Myocyte (in vitro differentiated cells): Measurements from ENCODE around the gene NBAS. TPM values are rescaled to one million over a fixed set of nuclear protein-coding genes. Genes with fewer than 3 reads are reported as not detected.
"Not testable (repeated sequence)": the region's sequence is repeated elsewhere in the genome, so short reads cannot be mapped to it uniquely, and the experiment has no call there.

Source experiments
- DNase-seq: peaks from one replicate; pipeline ENCODE4 v3.0.0-alpha.2; 2012; ENCODE audit warnings: low read depth
- total RNA-seq: library from RNA; depleted of rRNA; stranded (reverse); fragments of >200 nt; gene quantifications from 2 replicates; pipeline ENCODE4 v1.2.3, GENCODE V29; 2014

Gene NBAS
- total RNA-seq, 1 donor from 2014 or later: 56.6 TPM

DNA sequence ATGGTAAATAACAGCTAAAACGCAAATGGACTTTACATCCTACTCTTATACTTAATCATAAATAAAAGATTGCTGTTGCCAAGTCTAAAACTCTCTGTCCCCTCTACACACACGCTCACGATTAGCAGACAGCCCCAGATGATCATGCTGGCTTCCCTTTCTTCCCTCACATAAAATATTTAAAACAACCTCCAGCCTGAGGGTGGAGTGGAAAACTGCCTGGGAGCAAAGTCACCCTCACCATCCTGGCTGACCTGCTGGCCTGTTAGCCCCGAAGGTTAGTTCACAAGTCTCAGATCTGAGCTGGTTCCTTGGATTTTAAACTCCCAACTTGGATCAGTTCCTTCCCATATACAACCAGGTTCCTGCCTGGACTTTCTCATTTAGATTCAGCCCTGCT, 288.2 kb downstream of the NBAS start:
- DNase-seq: no peak

DNA sequence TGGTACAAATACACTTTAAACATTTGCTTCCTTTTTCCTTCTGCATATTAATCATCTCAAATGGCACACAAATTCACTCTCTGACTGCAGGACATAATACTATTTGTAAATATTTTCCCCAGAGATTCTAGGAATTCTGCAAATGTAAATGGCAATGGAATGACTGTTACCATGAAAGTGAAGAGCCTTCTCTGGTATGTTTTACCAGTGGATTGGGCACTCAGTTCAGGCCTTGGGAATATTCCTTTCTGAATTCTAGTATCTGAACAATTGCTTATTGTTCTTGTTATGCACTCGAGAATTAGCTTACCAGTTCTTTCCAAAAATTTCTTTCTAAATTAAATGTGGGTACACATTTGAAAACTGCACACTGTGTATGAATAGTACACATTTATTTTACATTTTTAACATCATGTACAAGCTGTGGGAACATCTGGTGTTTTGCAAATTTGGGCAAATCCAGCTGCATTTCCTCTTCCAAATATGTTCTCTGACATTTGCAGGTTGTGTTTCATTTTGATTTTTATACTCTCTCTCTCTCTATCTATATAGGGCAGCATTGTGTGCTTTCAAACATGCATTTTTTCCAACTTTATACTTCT, 289.1 kb downstream of the NBAS start:
- DNase-seq: no peak

DNA sequence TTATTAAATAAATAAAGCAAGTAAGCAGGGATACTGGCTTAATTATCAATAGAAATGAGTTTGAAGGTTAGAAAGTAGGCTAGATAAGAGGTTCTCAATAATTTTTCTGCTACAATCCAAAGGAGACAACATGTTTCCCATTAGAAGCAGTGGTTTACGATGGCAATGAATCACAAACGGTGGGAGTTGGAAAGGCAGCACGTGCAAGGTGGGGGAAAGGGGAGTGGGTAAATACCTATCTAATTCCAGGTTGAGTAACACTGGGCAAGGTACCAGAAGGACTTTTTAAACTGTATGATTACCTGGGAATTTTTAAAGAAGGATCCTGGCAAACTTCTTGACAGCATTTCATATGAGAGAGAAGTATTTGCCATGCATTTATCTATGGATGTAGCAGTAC, 289.9 kb downstream of the NBAS start:
- no peak for DNase-seq

DNA sequence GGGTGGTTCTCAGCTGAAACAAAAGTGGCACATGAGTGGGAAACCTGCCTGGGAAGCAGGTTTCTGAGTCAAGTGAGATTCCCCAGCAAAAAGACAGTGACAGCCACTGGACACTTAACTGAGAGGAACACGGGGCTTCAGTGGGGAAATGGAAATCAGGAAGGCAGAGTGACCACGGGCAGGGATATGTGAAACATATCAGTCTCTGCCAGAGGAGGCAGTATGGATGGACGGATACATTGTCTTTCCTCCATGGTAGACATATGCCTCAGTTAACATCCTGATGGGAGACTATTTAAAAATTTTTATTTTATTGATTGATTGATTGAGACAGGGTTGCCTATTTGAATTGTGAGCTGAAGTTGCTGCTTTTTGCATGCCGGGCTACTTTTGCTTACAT, 292.1 kb downstream of the NBAS start:
- no peak for DNase-seq

DNA sequence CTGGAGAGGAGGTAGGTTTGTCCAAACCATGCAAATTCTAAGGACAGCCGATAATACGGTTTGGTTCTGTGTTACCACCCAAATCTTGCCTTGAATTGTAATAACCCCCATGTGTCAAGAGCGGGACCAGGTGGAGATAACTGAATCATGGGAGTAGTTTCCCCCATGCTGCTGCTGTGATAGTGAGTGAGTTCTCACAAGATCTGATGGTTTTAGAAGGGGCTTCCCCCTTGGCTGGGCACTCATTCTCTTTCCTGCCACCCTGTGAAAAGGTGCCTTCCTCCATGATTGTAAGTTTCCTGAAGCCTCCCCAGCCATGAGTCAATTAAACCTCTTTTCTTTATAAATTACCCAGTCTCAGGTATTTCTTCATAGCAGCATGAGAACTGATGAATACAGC, 295.2 kb downstream of the NBAS start:
- no peak for DNase-seq

DNA sequence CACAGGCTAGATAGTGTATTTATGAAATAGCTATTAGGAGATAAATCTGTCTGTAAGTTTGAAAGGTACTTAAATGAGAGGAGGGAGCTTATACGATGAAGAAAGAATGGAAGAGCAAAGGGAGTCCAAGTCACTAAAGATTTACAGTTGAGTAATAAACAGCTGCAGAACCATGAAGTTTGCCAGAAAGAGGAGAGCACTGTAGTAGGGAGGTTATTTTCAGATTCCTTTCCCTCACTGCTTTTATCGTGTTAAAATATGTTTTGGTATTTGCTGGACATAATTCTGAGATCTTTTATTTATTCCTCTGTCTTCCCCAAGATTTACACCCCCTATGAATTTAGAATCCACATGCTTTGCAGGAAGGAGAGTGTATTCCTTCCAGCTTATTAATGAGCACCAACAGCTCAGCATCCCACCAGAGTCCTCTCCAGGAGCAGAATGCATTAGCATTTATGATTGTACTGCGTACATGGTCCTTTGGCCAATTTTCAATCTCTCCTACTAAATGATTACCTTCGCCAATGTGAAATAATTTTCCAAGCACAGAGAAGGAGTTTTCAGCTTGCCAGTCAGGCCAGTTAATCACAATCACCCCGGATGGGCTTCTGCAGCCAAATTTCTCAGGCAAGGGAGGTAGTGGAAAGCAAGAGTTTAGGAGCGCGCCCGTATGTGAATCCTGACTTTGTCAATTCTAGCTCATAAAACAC, 297.0 kb downstream of the NBAS start:
- no peak for DNase-seq

DNA sequence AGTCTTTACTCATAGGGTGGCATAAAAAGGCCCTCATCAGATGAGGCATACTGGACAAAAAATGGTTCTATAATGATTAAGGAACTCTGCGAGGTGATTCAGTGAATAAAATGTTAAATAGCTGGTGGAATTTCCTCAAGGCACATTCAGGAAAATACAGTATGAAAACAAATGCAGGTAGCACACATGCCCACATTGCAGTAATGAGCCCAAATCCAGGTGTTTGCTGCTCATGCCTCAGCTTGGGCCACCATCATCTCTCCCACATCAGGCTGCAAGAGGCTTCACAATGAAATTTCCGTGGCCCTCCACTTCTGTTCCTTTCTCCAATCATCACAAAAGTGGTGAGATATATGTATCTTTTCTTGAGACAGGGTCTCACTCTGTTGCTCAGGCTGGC, 298.3 kb downstream of the NBAS start:
- DNase-seq: no peak

DNA sequence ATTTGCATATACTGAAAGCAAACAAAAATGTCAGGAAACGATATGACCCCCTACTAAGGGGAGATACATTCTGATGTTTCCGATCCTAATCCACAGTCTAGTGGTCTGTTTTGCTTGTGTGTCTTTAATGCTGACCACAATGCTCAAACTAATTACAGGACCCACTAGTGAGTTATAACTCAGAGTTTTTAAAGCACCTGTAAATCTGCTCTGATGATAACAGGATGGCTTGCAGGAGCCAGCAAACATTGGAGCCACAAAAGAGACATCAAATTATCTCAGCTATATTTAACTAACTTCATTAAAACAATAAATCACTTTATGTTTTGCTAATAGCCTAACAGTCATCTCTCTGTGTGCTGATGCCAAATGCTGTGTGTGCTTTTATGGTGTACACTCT, 300.3 kb downstream of the NBAS start:
- DNase-seq: no peak

DNA sequence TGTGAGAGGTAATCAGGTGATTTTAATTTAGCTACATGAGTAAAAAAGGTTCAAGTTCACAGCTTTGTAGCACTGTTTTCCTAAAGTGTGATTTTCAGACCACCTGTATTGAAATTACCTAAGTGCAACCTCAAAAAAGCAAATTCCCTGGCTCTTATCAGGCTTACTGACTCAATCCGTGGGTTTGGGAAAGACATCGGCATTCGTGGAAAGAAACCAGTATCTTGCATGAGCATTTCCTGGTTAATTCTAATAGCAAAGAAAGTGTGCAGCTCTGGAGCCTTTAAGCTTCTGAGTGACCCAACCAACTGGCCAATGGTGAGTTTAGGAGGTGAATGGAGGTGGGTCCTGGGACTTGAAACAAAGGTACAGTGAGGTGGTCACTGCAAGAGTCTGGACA, 300.9 kb downstream of the NBAS start:
- no peak for DNase-seq

DNA sequence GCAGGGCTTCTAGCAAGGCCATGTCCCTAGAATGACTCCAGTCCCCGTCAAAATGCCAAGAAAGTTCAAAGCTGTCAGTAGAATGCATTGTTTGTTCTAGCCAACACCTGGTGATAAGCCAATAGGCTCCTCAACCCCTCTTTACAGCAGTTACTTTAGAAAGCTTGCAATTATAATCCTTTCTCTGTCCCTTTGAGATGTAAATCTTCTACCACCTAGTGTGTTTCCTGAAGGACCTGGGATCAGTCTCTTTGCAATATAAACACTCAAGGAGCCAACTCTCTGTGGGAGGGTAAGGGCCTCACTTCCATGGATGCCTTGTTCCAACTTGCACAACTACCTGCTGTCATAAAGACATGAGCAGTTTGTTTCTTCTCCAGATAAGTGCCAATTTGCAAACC, 301.8 kb downstream of the NBAS start:
- no peak for DNase-seq

DNA sequence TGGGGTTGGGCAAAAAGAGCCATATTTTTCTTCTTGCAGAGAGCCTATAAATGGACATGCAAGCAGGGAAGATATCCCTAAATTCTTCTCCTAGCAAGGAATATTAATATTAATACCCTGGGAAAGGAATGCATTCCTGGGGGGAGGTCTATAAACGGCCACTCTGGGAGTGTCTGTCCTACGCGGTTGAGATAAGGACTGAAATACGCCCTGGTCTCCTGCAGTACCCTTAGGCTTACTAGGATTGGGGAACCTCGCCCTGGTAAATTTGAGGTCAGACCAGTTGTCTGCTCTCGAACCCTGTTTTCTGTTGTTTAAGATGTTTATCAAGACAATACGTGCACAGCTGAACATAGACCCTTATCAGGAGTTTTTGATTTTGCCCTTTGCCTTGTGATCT, 302.7 kb downstream of the NBAS start:
- not testable (repeated sequence) for DNase-seq

DNA sequence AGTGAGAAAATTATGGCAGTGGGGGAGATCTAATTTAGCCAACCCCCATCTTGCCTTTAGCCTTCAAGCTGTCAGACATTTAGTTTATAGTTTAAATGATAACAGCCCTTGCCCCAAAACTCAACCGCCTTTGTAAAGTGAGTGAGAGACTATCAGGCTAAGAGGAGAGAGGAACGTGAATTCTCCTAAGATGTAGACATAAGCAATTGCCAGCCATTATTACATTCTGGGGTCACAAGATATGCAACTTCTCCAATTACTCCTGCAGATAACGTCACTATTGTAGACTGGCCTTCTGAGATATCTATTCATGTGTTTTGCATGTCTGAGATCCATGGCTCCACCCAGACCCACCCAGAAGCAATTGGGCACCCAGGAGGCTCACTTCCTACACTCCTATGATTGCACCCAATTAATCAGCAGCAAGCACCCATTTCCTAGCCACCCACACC, 307.3 kb downstream of the NBAS start:
- DNase-seq: no peak

DNA sequence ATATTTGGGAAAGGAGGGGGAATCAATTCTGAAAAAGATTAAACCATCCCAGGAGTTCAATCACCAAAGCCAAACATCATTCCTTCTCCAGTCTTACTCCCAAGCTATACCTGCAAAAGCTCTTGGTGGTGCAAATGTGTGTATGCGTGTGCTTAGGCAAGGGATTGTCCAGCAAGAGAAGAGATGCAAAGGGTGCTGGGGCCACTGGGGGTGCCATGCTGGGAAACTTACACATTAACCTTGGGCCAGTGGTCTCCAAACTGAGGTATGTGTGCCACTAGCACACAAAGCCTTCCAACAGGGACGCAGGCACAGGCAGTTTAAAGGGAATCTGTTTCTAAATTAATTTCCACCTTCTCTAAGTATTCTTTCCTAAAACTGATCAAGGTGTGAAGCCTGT, 307.9 kb downstream of the NBAS start:
- no peak for DNase-seq

DNA sequence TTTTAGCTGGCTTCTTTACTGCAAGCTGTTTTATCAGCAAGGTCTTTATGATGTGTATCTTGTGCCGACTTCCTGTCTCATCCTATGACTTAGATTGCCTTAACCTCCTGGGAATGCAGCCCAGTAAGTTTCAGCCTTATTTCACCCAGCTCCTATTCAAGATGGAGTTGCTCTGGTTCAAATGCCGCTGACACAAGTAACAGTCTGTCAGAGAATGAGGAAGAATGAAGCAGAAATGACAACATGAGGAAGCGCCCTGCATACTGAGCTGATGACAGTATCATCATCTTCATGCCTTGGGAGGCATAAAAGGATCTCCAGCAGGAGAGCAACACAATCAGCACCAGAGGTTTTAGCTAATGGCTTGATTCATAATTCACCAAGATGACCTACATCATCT, 309.4 kb downstream of the NBAS start:
- no peak for DNase-seq

DNA sequence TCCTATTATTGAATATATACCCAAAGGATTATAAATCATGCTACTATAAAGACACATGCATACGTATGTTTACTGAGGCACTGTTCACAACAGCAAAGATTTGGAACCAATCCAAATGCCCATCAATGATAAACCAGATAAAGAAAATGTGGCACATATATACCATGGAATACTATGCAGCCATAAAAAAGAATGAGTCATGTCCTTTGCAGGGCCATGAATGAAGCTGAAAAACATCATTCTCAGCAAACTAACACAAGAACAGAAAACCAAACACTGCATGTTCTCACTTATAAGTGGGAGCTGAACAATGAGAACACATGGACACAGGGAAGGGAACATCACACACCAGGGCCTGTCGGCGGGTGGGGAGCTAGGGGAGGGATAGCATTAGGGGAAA, 310.2 kb downstream of the NBAS start:
- not testable (repeated sequence) for DNase-seq

DNA sequence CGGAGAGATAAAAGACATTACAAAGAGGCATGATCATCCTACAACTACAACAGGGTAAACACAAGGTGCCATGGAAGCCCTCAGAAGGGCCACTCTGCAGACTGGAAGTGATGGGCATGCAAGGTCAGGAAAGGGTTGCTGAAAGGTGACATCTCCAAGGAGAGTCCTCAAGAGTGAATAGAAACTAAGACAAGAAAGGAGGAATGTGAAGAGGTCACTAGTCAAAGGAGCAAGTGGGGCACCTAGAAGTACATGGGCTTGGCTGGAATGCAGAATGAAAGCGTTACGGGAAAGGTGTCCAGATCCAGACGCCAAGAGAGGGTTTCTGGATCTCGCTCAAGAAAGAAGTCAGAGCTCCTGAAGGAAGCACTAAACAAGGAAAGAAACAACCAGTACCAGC, 314.3 kb downstream of the NBAS start:
- no peak for DNase-seq

DNA sequence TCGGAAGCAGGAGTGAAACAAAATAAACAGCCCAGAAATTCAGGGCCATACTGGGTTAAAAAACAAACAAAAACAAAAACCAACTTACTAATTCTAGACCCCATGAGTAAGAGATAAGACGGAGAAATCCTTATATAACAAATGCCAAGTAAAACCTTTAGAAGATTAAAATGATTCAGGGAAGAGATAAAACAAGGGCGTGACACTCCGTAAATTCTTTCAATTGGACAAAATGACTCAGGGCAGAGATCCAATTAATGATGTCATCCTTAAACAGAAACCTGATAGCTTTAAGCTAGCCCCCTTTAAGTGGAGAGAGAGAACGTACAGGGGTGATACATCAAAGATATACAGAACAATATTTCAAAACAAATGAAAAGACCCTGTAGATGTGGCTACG, 317.4 kb downstream of the NBAS start:
- peak; percentile 16 for DNase-seq

DNA sequence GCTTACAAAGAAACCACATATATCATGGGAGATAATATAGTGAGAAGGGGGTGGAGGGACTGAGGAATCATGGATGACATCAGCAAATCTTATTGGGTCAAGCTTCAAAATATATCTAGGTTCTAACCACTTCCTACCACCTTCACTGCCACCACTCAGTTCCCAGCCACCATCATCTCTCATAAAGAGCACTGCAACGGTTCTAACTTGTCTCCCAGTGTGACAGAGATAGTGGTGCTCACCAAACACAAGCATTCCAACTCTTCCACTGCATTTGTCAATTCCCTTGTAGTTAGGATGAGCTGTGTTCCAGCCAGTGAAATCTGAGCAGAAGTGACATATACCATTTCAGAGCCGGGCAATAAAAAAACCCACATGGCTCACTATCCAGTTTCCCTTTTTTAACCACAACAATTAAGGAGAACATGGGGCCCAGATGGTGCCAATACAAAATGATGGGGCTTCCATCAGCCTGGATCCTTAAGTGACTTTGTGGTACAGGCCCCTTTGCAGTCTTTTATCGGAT, 318.1 kb downstream of the NBAS start:
- DNase-seq: peak; percentile 65

DNA sequence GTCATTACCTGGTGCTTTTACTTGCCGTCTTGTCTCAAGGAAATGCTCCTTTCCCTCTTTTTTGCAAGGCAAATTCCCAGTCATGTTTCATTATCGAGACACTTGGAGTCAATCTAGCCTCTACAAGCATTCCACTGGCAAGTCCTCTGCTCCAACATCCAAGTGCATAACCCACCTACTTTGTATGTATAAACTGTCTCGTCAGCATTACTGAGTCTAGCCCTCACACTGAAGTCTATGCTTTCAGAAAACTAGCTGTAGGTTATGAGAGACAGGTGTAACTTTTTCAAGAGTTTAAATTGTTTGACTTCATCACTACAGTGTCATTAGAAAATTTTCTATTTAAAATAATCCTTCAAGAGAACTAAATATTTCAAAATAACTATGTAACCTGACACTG, 319.2 kb downstream of the NBAS start:
- DNase-seq: no peak

DNA sequence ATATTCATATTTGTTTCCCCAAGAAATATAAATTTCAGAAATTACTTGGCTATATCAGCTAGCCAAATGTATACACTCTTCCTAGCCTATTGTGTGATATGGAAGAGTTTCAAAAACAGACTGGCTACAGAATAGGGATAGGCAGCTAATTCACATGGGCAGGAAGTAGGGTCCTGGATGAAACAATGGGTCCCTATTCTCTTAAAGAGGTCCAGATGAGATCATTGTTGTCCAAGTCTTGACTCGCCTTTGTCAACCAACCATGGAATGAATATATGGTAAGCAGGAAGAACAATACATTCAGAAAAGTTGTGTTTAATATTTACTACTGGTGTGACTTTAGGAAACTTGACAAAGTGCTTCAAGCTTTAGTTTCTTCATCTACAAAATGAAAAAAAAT, 319.9 kb downstream of the NBAS start:
- no peak for DNase-seq

DNA sequence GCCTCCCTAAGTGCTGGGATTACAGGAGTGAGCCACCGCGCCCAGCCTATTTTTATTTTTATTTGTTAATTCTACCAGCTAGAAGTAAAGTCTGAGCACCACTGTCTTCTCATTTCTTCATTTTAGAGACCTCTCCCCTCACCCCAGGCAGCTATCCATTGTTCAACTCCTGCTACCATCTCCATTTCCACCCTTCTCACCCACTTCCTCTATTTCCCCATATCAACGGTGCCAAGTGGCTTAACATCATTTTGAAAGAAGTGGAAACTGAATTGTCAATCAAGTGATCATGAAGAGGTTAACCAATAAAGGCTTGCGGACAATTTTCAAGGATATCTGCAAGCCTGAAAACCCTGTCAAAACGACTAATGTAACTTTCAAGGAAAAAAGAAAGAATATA, 323.1 kb downstream of the NBAS start:
- no peak for DNase-seq

DNA sequence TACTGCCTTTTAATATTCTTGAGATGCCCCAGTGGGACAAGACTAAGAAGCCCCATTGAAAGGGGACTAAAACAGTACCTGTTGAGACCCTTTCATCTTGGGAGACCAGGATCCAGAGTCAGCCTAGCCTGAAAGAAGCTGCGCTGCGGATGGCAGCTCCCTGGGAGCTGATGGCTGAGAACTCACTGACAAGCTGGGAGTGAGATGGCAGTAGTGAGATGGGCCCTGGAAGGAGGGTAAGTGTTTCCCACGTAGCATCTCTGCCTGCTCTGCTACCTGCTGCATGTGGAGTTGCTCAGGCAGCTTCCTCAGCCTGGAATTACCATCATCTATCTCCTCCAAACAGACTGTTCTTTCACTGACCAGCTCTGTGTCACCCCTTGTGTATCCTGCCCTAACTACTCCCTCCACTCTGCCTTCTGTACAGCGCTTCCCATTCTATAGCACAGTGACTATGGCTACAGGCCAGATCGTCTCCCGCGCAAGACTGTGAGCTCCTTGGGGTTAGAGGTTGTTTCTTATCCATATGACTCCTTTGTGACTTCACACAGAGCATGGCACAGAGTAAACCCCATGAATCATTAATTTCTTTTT, 330.4 kb downstream of the NBAS start:
- no peak for DNase-seq

DNA sequence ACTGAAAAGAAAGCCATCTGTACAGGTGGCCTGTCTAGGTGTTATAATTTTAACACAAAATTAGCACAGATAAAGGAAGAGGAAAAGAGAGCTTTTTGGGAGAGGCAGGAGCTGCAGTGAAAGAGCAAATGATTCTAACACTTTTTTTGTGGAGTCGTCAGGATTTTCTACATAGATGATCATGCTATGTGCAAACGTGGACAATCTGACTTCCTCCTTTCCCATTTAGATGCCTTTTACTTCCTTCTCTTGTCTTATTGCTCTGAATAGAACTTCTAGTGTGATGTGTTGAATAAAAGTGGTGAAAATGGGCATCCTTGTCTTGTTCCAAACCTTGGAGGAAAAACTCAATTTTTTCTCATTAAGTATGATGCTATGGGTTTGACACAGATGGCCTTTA, 334.5 kb downstream of the NBAS start:
- DNase-seq: no peak
